ENCODE results near the gene TEX19. TPM values are rescaled to one million over a fixed set of nuclear protein-coding genes. Genes with fewer than 3 reads are reported as not detected.
A peak's percentile ranks its signal among the peaks of the same experiment; 100 is the strongest.

TEX19 gene
- total and polyA plus RNA-seq, 9 of the 15 experiments (the other 6 are each of a cell fraction or from before 2014, with no cell fraction given), result 0.10 to 4.9 (median 1.9) TPM

DNA sequence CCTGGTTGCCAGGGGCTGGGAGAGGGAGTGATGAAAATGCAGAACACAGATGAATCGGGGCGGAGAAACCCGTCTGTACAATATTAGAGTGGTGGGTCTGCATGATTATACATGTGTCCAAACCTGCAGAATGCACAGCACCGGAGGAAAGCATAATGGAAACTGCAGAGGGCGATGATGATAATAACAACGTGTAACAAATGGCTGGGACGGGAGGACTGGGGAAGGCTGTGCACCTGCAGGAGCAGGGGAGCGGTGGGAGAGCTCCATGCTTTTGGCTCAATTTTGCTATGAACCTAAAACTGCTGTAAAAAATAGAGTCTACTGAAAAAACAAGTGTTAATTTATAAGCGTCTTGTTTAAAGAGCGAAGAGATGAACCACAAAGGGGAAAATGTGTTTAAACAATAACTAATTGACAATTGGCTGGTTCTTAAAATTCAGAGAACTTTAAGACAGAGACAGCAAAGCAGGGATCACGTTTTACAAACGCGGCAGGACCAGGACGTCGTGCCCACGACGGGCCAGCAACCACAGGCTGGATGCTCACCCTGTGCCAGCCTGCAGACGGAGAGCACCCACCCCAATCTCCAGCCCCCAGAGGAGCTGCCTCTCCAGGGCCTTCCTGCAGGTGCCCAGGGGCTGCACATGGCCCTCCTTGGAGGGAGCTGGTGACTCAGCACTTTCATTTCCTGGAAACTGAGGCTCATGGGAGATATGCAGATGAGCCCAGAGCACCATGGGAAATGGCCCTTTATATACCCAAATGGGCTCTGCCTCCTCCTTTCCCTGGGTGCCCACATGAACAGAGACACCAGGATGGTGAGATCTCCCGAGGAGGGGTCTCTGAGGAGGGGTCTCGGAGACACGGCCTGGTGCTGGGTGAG is at the start of gene TEX19 (continued):
- TF ChIP-seq AFF1 (IDR thresholded peaks at IDR 0.05; ENCODE audit: low read depth in 1 of 2, partially characterized antibody in 2 of 2) (peak in 1 of 2 experiments; percentile 92), GABPB1 (CRISPR knock-in tag; IDR thresholded peaks at IDR 0.05) (peak; percentile 49), MCM2 (IDR thresholded peaks at IDR 0.05; ENCODE audit: low read depth) (no peak), BRD4 (IDR thresholded peaks at IDR 0.05) (no peak), FOXK2 (conservative IDR thresholded peaks at IDR 0.05 in 1 of 2, IDR thresholded peaks at IDR 0.05 in 1 of 2; ENCODE audit: low read depth in 2 of 2) (no peak), NFE2 (IDR thresholded peaks at IDR 0.05; ENCODE audit: low read depth) (peak; percentile 97), SMARCA4 (IDR thresholded peaks at IDR 0.05) (no peak), ZNF445 (CRISPR knock-in tag; IDR thresholded peaks at IDR 0.05; ENCODE audit: low read depth) (no peak), ZBTB7A (IDR thresholded peaks at IDR 0.05; ENCODE audit: borderline replicate concordance, control insufficient read depth, low read depth, low read length) (peak; percentile 66), ZNF398 (CRISPR knock-in tag; IDR thresholded peaks at IDR 0.05) (no peak), TAF1 (IDR thresholded peaks at IDR 0.05; ENCODE audit: control insufficient read depth, extremely low read depth, insufficient read depth, low read length, severe bottlenecking) (no peak), HIVEP1 (CRISPR knock-in tag; IDR thresholded peaks at IDR 0.05) (no peak), XRCC5 (IDR thresholded peaks at IDR 0.05; ENCODE audit: low read depth, low read length) (no peak), DPF2 (IDR thresholded peaks at IDR 0.05) (0 out of 2 replicates have a peak, but pooled peaks have one; percentile 28), DMBX1 (CRISPR knock-in tag; IDR thresholded peaks at IDR 0.05; ENCODE audit: borderline replicate concordance) (no peak), RBM22 (IDR thresholded peaks at IDR 0.05; ENCODE audit: low read depth, low read length, poor library complexity, severe bottlenecking) (no peak), NCOA4 (IDR thresholded peaks at IDR 0.05; ENCODE audit: partially characterized antibody) (no peak), NFATC3 (IDR thresholded peaks at IDR 0.05) (no peak)
- TF ChIP-seq, protein P1, sequence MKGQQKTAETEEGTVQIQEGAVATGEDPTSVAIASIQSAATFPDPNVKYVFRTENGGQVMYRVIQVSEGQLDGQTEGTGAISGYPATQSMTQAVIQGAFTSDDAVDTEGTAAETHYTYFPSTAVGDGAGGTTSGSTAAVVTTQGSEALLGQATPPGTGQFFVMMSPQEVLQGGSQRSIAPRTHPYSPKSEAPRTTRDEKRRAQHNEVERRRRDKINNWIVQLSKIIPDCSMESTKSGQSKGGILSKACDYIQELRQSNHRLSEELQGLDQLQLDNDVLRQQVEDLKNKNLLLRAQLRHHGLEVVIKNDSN (CRISPR knock-in tag; IDR thresholded peaks at IDR 0.05), result no peak; the same call in 1 of the 2 replicates
- TF ChIP-seq, protein P2, sequence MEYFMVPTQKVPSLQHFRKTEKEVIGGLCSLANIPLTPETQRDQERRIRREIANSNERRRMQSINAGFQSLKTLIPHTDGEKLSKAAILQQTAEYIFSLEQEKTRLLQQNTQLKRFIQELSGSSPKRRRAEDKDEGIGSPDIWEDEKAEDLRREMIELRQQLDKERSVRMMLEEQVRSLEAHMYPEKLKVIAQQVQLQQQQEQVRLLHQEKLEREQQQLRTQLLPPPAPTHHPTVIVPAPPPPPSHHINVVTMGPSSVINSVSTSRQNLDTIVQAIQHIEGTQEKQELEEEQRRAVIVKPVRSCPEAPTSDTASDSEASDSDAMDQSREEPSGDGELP (CRISPR knock-in tag; IDR thresholded peaks at IDR 0.05; ENCODE audit: borderline replicate concordance), result peak; percentile 75; the same call in 1 of the 2 replicates
